Measurements from ENCODE around the gene DDX24. TPM values are rescaled to one million over a fixed set of nuclear protein-coding genes. Genes with fewer than 3 reads are reported as not detected.

DDX24 gene
- total RNA-seq, 1 experiment from 2014 or later = 190 TPM

DNA sequence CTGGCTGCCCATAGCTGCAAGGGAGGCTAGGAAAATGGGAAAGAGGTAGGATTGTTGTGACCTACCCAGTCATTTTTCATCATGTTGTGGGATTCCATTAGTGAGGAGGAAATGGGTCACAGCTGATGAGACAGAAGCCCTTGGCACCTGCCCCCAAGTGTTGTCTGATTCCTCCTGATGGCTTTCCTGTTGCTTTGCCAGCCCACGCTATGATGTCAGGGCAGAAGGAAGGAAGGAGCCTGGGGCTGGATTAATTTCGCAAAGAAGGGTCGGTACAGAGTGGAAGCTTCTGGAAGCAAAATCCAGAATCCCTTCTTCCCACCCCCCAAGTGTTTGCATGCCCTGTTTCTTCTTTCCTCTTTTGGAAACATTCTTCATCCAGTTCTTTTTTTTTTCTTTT is 46.1 kb downstream of the DDX24 start:
- Mint-ChIP-seq H3K4me3 (ENCODE audit: low read depth, unreplicated experiment) (no peak overlapping the region), H3K27me3 (ENCODE audit: unreplicated experiment) (no peaks in the 10 kb centered on the region), H3K36me3 (ENCODE audit: insufficient read depth, unreplicated experiment) (peaks cover 19% of the 10 kb centered on the region), H3K4me1 (ENCODE audit: low read depth, unreplicated experiment) (peaks cover 8% of the 10 kb centered on the region), H3K27ac (ENCODE audit: unreplicated experiment) (no peak overlapping the region), H3K9me3 (ENCODE audit: low read depth, unreplicated experiment) (no peaks in the 10 kb centered on the region)
- CTCF ChIA-PET = interaction anchor here (0.6 kb wide), 1 partner anchor 97 kb away, joined by 3 read pairs; no protein-coding TSS in a partner anchor
- BruUV-seq (replicated peaks) = no TSS peak
- intact Hi-C loops (cut with micrococcal nuclease; ENCODE audit: unreplicated experiment) = no loop called here
- DNase-seq = no peak
- TF ChIP-seq, protein P1, sequence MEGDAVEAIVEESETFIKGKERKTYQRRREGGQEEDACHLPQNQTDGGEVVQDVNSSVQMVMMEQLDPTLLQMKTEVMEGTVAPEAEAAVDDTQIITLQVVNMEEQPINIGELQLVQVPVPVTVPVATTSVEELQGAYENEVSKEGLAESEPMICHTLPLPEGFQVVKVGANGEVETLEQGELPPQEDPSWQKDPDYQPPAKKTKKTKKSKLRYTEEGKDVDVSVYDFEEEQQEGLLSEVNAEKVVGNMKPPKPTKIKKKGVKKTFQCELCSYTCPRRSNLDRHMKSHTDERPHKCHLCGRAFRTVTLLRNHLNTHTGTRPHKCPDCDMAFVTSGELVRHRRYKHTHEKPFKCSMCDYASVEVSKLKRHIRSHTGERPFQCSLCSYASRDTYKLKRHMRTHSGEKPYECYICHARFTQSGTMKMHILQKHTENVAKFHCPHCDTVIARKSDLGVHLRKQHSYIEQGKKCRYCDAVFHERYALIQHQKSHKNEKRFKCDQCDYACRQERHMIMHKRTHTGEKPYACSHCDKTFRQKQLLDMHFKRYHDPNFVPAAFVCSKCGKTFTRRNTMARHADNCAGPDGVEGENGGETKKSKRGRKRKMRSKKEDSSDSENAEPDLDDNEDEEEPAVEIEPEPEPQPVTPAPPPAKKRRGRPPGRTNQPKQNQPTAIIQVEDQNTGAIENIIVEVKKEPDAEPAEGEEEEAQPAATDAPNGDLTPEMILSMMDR (IDR thresholded peaks at IDR 0.05; ENCODE audit: unreplicated experiment) = no peak

DNA sequence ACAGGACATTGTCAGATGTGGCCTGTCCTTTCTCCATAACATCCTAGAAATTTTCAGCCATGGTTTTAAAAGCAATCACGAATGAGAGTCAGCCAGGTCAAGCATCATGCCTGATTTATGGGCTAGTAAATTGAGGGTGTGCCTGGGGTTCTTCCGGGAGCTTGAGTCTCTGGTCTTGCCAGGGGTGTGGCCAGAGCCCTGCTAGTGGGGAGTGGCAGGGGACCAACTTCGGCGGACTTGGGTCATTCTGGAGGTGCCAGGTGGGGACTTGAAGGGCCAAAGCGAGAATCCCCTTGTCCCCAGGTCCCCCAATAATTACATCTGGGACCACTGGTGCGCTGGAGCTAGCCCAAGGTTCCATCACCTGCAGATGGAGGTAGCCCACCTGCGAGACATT is 49.1 kb downstream of the DDX24 start:
- Mint-ChIP-seq H3K36me3 (ENCODE audit: insufficient read depth, unreplicated experiment) (peaks cover 38% of the 10 kb centered on the region), H3K4me1 (ENCODE audit: low read depth, unreplicated experiment) (peaks cover 34% of the 10 kb centered on the region), H3K4me3 (ENCODE audit: low read depth, unreplicated experiment) (no peak overlapping the region), H3K9me3 (ENCODE audit: low read depth, unreplicated experiment) (no peaks in the 10 kb centered on the region), H3K27me3 (ENCODE audit: unreplicated experiment) (no peaks in the 10 kb centered on the region), H3K27ac (ENCODE audit: unreplicated experiment) (no peak overlapping the region)
- BruUV-seq (replicated peaks) = no TSS peak
- intact Hi-C loops (cut with micrococcal nuclease; ENCODE audit: unreplicated experiment) = no loop called here
- no peak for DNase-seq
- CTCF ChIA-PET = no interaction called here
- TF ChIP-seq, protein P1 (IDR thresholded peaks at IDR 0.05; ENCODE audit: unreplicated experiment) = no peak

DNA sequence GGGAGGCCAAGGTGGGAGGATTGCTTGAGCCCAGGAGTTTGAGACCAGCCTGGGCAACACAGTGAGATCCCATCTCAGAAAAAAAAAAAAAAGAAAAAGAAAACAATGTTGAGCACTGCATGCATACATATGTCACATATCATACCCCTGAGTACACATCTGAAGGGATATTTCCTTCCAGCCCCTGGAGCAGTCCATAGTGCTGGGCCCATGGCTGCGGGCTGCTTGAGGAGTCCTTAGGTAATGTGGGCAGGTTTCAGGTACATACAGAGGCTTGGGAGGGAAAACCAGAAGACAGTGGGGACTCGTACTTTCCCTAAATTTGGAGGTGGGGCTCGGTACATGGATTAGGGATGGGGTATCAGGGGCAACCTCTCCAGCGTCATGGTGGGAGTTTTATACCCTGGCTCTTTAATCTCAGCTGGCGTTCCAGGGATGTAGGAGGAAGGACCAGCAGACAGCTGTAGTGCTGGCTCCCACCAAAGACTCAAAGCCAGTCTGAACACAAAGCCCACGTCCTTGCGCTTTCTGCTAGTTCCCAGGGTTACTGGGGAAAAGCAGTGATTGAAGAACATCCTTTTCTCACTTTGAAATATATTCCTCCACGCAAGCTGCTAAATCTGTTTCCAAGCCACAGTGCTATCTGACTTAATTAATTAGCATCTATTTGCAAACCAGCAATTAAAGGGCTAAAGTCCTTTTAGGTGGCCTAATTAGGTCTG is 49.7 kb downstream of the DDX24 start:
- CTCF ChIA-PET = no interaction called here
- Mint-ChIP-seq H3K27ac (ENCODE audit: unreplicated experiment) (no peak overlapping the region), H3K27me3 (ENCODE audit: unreplicated experiment) (no peaks in the 10 kb centered on the region), H3K9me3 (ENCODE audit: low read depth, unreplicated experiment) (no peaks in the 10 kb centered on the region), H3K4me1 (ENCODE audit: low read depth, unreplicated experiment) (peaks cover 34% of the 10 kb centered on the region), H3K36me3 (ENCODE audit: insufficient read depth, unreplicated experiment) (peaks cover 44% of the 10 kb centered on the region), H3K4me3 (ENCODE audit: low read depth, unreplicated experiment) (no peak overlapping the region)
- no peak for DNase-seq
- TF ChIP-seq, protein P1 (IDR thresholded peaks at IDR 0.05; ENCODE audit: unreplicated experiment) = no peak
- intact Hi-C loops (cut with micrococcal nuclease; ENCODE audit: unreplicated experiment) = no loop called here
- BruUV-seq (replicated peaks) = no TSS peak

DNA sequence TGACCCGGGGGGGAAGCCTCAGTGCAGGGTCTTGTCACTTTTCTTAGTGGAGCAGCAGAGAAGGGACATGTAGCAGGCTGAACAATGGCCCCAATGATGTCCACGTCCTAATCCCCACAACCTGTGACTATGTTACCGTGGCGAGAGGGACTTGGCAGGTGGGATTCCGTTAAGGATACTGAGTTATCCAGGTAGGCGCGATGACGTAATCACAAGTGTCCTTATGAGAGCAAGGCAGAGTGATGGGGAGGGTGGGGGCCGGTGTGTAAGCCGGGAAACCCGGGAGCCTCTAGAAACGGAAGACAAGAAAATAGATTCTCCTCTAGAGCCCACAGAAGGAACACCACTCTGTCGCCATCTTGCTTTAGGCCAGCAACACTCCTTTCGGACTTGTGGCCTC is 50.4 kb downstream of the DDX24 start:
- Mint-ChIP-seq H3K4me3 (ENCODE audit: low read depth, unreplicated experiment) (no peak overlapping the region), H3K27me3 (ENCODE audit: unreplicated experiment) (no peaks in the 10 kb centered on the region), H3K4me1 (ENCODE audit: low read depth, unreplicated experiment) (peaks cover 40% of the 10 kb centered on the region), H3K27ac (ENCODE audit: unreplicated experiment) (peak overlapping the region; percentile 57), H3K36me3 (ENCODE audit: insufficient read depth, unreplicated experiment) (peaks cover 51% of the 10 kb centered on the region), H3K9me3 (ENCODE audit: low read depth, unreplicated experiment) (no peaks in the 10 kb centered on the region)
- BruUV-seq (replicated peaks) = no TSS peak
- CTCF ChIA-PET = no interaction called here
- no peak for DNase-seq
- TF ChIP-seq, protein P1 (IDR thresholded peaks at IDR 0.05; ENCODE audit: unreplicated experiment) = no peak
- intact Hi-C loops (cut with micrococcal nuclease; ENCODE audit: unreplicated experiment) = no loop called here

Measured in Calu3 (cell line).